HepG2 (cell line): ENCODE measurements around the gene SND1. TPM values are rescaled to one million over a fixed set of nuclear protein-coding genes. Genes with fewer than 3 reads are reported as not detected.

Experiments
- ATAC-seq: fragments of 200-7000 bp; cut with Tn5 transposase; 3 replicates; pipeline ENCODE4 v1.9.1; 2020; ENCODE audit warnings: mild to moderate bottlenecking, moderate library complexity
- BruUV-seq: library from RNA; stranded (reverse); fragments of 400-500 nt; replicated peaks from 2 replicates; lab custom pipeline; 2021; lab: Mats Ljungman, UMichigan
- CTCF ChIA-PET: fragments of 300-600 bp; formaldehyde crosslinking; extraction: SDS; loops from one replicate; lab custom pipeline; 2021; ENCODE audit warnings: low total read pairs, inconsistent platforms, low intra/inter-chr PET ratio; lab: Yijun Ruan, JAX
- POLR2A ChIA-PET: fragments of 350-600 bp; sonication (Branson Sonifier 250); formaldehyde crosslinking; loops from one replicate; lab custom pipeline; 2020; ENCODE audit warnings: antibody characterized with exemption, inconsistent platforms; lab: Yijun Ruan, JAX
- DNase-seq: peaks from one replicate; pipeline ENCODE4 v3.0.0-alpha.2; 2015; ENCODE audit warnings: low spot score
- FAIRE-seq: peaks from 3 replicates; lab custom pipeline; 2011; peaks lifted over from hg19 to GRCh38; lab: Jason Lieb, UNC
- H2AFZ ChIP-seq: one replicate; pipeline ENCODE4 v1.6.1; 2011; ENCODE audit warnings: low read length, inconsistent platforms
- H3K27ac ChIP-seq: fragments of 300-600 bp; 3 replicates; pipeline ENCODE4 v1.8.0; 2011; ENCODE audit warnings: mixed run types, mild to moderate bottlenecking, mixed read lengths, low read length, inconsistent platforms; ENCODE audit not compliant: insufficient read depth; ENCODE audit errors: extremely low read length
- H3K27me3 ChIP-seq, 2 experiments: fragments of 200-600 bp in 1 of 2; 2 replicates in 1 of 2; 3 replicates in 1 of 2; pipeline versions ENCODE4 v1.6.0 to v1.8.0; 2011; ENCODE audit warnings: low read length in 2 of 2, mild to moderate bottlenecking in 2 of 2, moderate library complexity in 2 of 2, inconsistent platforms in 1 of 2; ENCODE audit not compliant: insufficient read depth in 2 of 2, control insufficient read depth in 1 of 2
- H3K36me3 ChIP-seq, 2 experiments: fragments of 200-600 bp in 1 of 2; replicated peaks in 1 of 2; 2 replicates in 1 of 2; 3 replicates in 1 of 2; pipeline versions ENCODE4 v1.5.1 to v1.8.0; 2011; ENCODE audit warnings: low read length in 2 of 2, inconsistent platforms in 1 of 2; ENCODE audit not compliant: insufficient read depth in 2 of 2, control insufficient read depth in 1 of 2
- H3K4me1 ChIP-seq: 2 replicates; pipeline ENCODE4 v1.5.1; 2012; ENCODE audit warnings: low read length, inconsistent platforms; ENCODE audit not compliant: insufficient read depth
- H3K4me2 ChIP-seq: 2 replicates; pipeline ENCODE4 v1.6.0; 2011; ENCODE audit warnings: low read depth, low read length, inconsistent platforms
- H3K4me3 ChIP-seq, 3 experiments: fragments of 200-600 bp in 1 of 3; sonication (generic), shearing (Covaris generic) in 1 of 3; replicated peaks in 1 of 3; 2 replicates each; pipeline ENCODE4 v1.5.1; 2011 to 2016; ENCODE audit warnings: low read length in 3 of 3, inconsistent platforms in 2 of 3, low read depth in 2 of 3, mild to moderate bottlenecking in 2 of 3, control low read depth in 1 of 3, mixed read lengths in 1 of 3; ENCODE audit not compliant: insufficient read depth in 1 of 3
- H3K79me2 ChIP-seq: one replicate; pipeline ENCODE4 v1.6.1; 2011; ENCODE audit warnings: low read length, inconsistent platforms; ENCODE audit not compliant: insufficient read depth
- H3K9ac ChIP-seq: 2 replicates; pipeline ENCODE4 v1.6.0; 2011; ENCODE audit warnings: mild to moderate bottlenecking, low read depth, low read length, inconsistent platforms; ENCODE audit not compliant: insufficient read depth
- H3K9me3 ChIP-seq: 2 replicates; pipeline ENCODE4 v1.5.1; 2012; ENCODE audit warnings: mild to moderate bottlenecking, low read length
- H4K20me1 ChIP-seq: 2 replicates; pipeline ENCODE4 v1.6.0; 2011; ENCODE audit warnings: inconsistent platforms, mild to moderate bottlenecking, low read length, moderate library complexity; ENCODE audit not compliant: insufficient read depth
- ARNT2 ChIP-seq: sonication (generic); formaldehyde crosslinking; IDR thresholded peaks from 2 replicates; pipeline ENCODE4 v1.8.0; 2022; ENCODE audit warnings: mild to moderate bottlenecking, low read depth, missing genetic modification reagents, moderate library complexity
- ISX ChIP-seq: sonication (generic); formaldehyde crosslinking; conservative IDR thresholded peaks from 2 replicates; pipeline ENCODE4 v1.5.0; 2020; ENCODE audit warnings: missing genetic modification reagents
- MXD4 ChIP-seq: IDR thresholded peaks from 2 replicates; pipeline ENCODE4 v1.6.1; 2016; ENCODE audit warnings: mild to moderate bottlenecking, missing biosample characterization, missing genetic modification reagents
- NCOR1 ChIP-seq: fragments of 200-600 bp; sonication (generic); IDR thresholded peaks from 2 replicates; pipeline ENCODE4 v1.7.0; 2017; ENCODE audit warnings: antibody characterized with exemption, low read length, borderline replicate concordance
- TOPORS ChIP-seq: sonication (generic); formaldehyde crosslinking; IDR thresholded peaks from 2 replicates; pipeline ENCODE4 v1.8.0; 2023; ENCODE audit warnings: mild to moderate bottlenecking, missing genetic modification reagents
- TRAFD1 ChIP-seq: sonication (generic); formaldehyde crosslinking; IDR thresholded peaks from 2 replicates; pipeline ENCODE4 v1.5.1; 2020; ENCODE audit warnings: missing genetic modification reagents, mild to moderate bottlenecking, borderline replicate concordance
- ZBTB1 ChIP-seq: sonication (generic); formaldehyde crosslinking; IDR thresholded peaks from 2 replicates; pipeline ENCODE4 v1.4.0; 2020; ENCODE audit warnings: missing genetic modification reagents, borderline replicate concordance
- ZNF136 ChIP-seq: sonication (generic); formaldehyde crosslinking; IDR thresholded peaks from 2 replicates; pipeline ENCODE4 v1.8.1; 2022; ENCODE audit warnings: low read depth, mild to moderate bottlenecking, moderate library complexity, missing genetic modification reagents
- ZNF326 ChIP-seq: sonication (generic); formaldehyde crosslinking; IDR thresholded peaks from 2 replicates; pipeline ENCODE4 v1.4.0; 2020; ENCODE audit warnings: missing genetic modification reagents, borderline replicate concordance
- ZNF367 ChIP-seq: sonication (generic); formaldehyde crosslinking; IDR thresholded peaks from 2 replicates; pipeline ENCODE4 v1.4.0; 2020; ENCODE audit warnings: missing genetic modification reagents, borderline replicate concordance
- ZNF543 ChIP-seq: sonication (generic); formaldehyde crosslinking; IDR thresholded peaks from 2 replicates; pipeline ENCODE4 v1.4.0; 2020; ENCODE audit warnings: mild to moderate bottlenecking, missing genetic modification reagents
- ZNF644 ChIP-seq: IDR thresholded peaks from 2 replicates; pipeline ENCODE4 v1.6.1; 2016; ENCODE audit warnings: low read depth
- ZNF678 ChIP-seq: sonication (generic); formaldehyde crosslinking; IDR thresholded peaks from 2 replicates; pipeline ENCODE4 v1.4.0; 2020; ENCODE audit warnings: mild to moderate bottlenecking, missing genetic modification reagents
- ZXDC ChIP-seq: sonication (generic); formaldehyde crosslinking; IDR thresholded peaks from 2 replicates; pipeline ENCODE4 v1.5.0; 2020; ENCODE audit warnings: mild to moderate bottlenecking, missing genetic modification reagents
- WGBS: methylation state at CpG from one replicate; pipeline ENCODE4 v1.1.6; 2017; ENCODE audit warnings: low lambda C conversion rate; 5-methylcytosine and 5-hydroxymethylcytosine counted together
- in situ Hi-C: cut with HindIII; loops from 2 replicates; pipeline ENCODE4 v1.10.0; 2017; ENCODE audit warnings: low pct_unique_long_range_greater_than_20kb; ENCODE audit not compliant: extremely low pct_ligation_motif_present
- intact Hi-C: fragments of 100-400 bp; cut with micrococcal nuclease; formaldehyde crosslinking; loops from one replicate; pipeline ENCODE4 v1.10.0; 2022; ENCODE audit not compliant: unreplicated experiment
- polyA plus RNA-seq, 8 experiments: library from polyadenylated mRNA; depleted of rRNA in 3 of 8; stranded (reverse) in 7 of 8; unstranded in 1 of 8; fragments of >200 nt; fragmentation: Illumina TruSeq in 4 of 8; extraction: Trizol in 4 of 8; gene quantifications; 2 replicates each; pipeline versions ENCODE4 v1.2.1 to v1.2.3, GENCODE V29; 2011 to 2016; ENCODE audit warnings: low read depth in 4 of 8, missing spikeins in 1 of 8, mixed read lengths in 1 of 8; ENCODE audit not compliant: insufficient read depth in 1 of 8
- total RNA-seq, 5 experiments: library from RNA; depleted of rRNA; stranded (reverse); fragments of >200 nt; fragmentation: Illumina TruSeq; extraction: Trizol; gene quantifications; 2 replicates each; pipeline ENCODE4 v1.2.3, GENCODE V29; 2016; ENCODE audit warnings: low read depth in 1 of 5

The SND1 gene
- total and polyA plus RNA-seq, 2 of the 13 experiments (the other 11 are each of a cell fraction or from before 2014, with no cell fraction given) = 110 to 182 TPM

DNA sequence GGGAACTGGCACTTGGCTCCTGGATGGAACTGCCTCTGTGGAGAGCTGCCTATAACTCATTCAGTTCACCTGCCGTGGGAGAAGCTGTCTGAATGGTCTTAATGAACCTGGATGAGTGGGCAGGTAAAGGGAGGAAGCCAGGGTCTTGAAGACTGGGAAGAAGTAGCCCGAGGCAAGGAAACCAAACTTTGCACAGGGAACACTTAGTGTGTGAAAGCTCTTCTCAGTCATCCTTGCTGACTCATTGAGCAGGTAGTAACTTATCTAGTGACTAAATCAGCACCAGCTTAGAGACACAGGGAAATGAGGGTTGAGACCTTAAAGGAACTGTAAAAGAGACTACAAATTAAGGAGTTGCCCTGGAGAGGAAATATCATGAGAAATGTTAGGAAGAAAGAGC lies 369.4 kb downstream of the SND1 start:
- Histone ChIP-seq H3K27me3 (no peaks in the 10 kb centered on the region), H3K79me2 (no peaks in the 10 kb centered on the region), H4K20me1 (0 out of 2 replicates have a peak, but pooled peaks cover 2% of the 10 kb centered on the region), H3K36me3 (peaks cover 17 to 58% of the 10 kb centered on the region in 2 experiments), H3K4me1 (no peaks in the 10 kb centered on the region), H3K4me3 (no peak overlapping the region), H3K9ac (no peak overlapping the region), H3K27ac (no peak overlapping the region), H2AFZ (no peak overlapping the region), H3K9me3 (no peaks in the 10 kb centered on the region), H3K4me2 (no peak overlapping the region)
- ChIA-PET CTCF (no interaction called here), POLR2A (no interaction called here)
- no peak for DNase-seq
- ATAC-seq = no peak
- 95% methylated on average over 2 of the region's 2 CpGs for WGBS
- TF ChIP-seq TRAFD1 (CRISPR knock-in tag) (no peak), ARNT2 (no peak), ZNF644 (CRISPR knock-in tag) (no peak), ZXDC (no peak), ZNF678 (CRISPR knock-in tag) (no peak), NCOR1 (no peak), ZNF136 (CRISPR knock-in tag) (no peak), ZNF367 (CRISPR knock-in tag) (no peak), ISX (no peak), MXD4 (CRISPR knock-in tag) (no peak), TOPORS (CRISPR knock-in tag) (no peak), ZBTB1 (CRISPR knock-in tag) (no peak), ZNF543 (CRISPR knock-in tag) (no peak), ZNF326 (CRISPR knock-in tag) (no peak)
- no peak for FAIRE-seq
- intact Hi-C loops = no loop called here
- in situ Hi-C loops = no loop called here
- no TSS peak for BruUV-seq
